ENCODE measurements around the gene TMPO.
"Not testable (repeated sequence)": the region's sequence is repeated elsewhere in the genome, so short reads cannot be mapped to it uniquely, and the experiment has no call there.

TMPO gene

GRCh38 chr12:98490501-98491453 is 24.6 kb upstream of the TMPO start:
- peak; percentile 90 for TF ChIP-seq CTCF (conservative IDR thresholded peaks at IDR 0.05; ENCODE audit: control insufficient read depth, insufficient read depth, low read depth, low read length)
- DNase-seq (ENCODE audit: low read depth) = peak; percentile 85
- H3K4me3 ChIP-seq (ENCODE audit: control insufficient read depth, low read depth, low read length) = no peak overlapping the region

- TF ChIP-seq CTCF (conservative IDR thresholded peaks at IDR 0.05; ENCODE audit: control insufficient read depth, insufficient read depth, low read depth, low read length) = no peak
- no peak overlapping the region for H3K4me3 ChIP-seq (ENCODE audit: control insufficient read depth, low read depth, low read length)
- DNase-seq (ENCODE audit: low read depth) = no peak
These were observed 22.7 kb upstream of the TMPO start for GRCh38 chr12:98492580-98493140.

GRCh38 chr12:98501266-98501629 is 14.1 kb upstream of the TMPO start:
- not testable (repeated sequence) for DNase-seq (ENCODE audit: low read depth); H3K4me3 ChIP-seq (ENCODE audit: control insufficient read depth, low read depth, low read length)

- H3K4me3 ChIP-seq (ENCODE audit: control insufficient read depth, low read depth, low read length) = peak overlapping the region; percentile 83
- no peak for TF ChIP-seq CTCF (conservative IDR thresholded peaks at IDR 0.05; ENCODE audit: control insufficient read depth, insufficient read depth, low read depth, low read length)
- DNase-seq (ENCODE audit: low read depth) = peak; percentile 91
These were observed 12.1 kb upstream of the TMPO start for GRCh38 chr12:98503342-98503591.

- no peak for TF ChIP-seq CTCF (conservative IDR thresholded peaks at IDR 0.05; ENCODE audit: control insufficient read depth, insufficient read depth, low read depth, low read length)
- peak; percentile 90 for DNase-seq (ENCODE audit: low read depth)
- peak overlapping the region; percentile 83 for H3K4me3 ChIP-seq (ENCODE audit: control insufficient read depth, low read depth, low read length)
These were observed 11.6 kb upstream of the TMPO start for GRCh38 chr12:98503592-98504367.

- no peak for DNase-seq (ENCODE audit: low read depth)
- no peak for TF ChIP-seq CTCF (conservative IDR thresholded peaks at IDR 0.05; ENCODE audit: control insufficient read depth, insufficient read depth, low read depth, low read length)
- H3K4me3 ChIP-seq (ENCODE audit: control insufficient read depth, low read depth, low read length) = peak overlapping the region; percentile 83
These were observed 11.1 kb upstream of the TMPO start for GRCh38 chr12:98504368-98504617.

GRCh38 chr12:98509063-98509462 is 6.3 kb upstream of the TMPO start:
- no peak for DNase-seq (ENCODE audit: low read depth)
- no peak for TF ChIP-seq CTCF (conservative IDR thresholded peaks at IDR 0.05; ENCODE audit: control insufficient read depth, insufficient read depth, low read depth, low read length)
- no peak overlapping the region for H3K4me3 ChIP-seq (ENCODE audit: control insufficient read depth, low read depth, low read length)

- not testable (repeated sequence) for DNase-seq (ENCODE audit: low read depth); H3K4me3 ChIP-seq (ENCODE audit: control insufficient read depth, low read depth, low read length)
These were observed 3.6 kb upstream of the TMPO start for GRCh38 chr12:98511806-98512205.
